Femur (tissue), 1 donor: ENCODE measurements around the gene PAGR1.
"Not testable (repeated sequence)": the region's sequence is repeated elsewhere in the genome, so short reads cannot be mapped to it uniquely, and the experiment has no call there.

Source experiments
- DNase-seq: peaks from one replicate; pipeline ENCODE4 v3.0.0-alpha.2; 2017

The PAGR1 gene

DNA sequence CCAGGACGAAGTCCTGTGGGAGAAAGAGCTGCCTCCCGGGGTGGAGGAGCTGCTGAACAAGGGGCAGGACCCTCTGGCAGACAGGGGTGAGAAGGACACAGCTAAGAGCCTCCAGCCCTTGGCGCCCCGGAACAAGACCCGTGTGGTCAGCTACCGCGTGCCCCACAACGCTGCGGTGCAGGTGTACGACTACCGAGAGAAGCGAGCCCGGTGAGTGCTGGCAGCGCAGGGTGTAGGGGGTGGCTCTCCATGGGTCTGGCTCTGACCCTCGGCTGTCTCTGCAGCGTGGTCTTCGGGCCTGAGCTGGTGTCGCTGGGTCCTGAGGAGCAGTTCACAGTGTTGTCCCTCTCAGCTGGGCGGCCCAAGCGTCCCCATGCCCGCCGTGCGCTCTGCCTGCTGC lies 25.7 kb downstream of the PAGR1 start:
- no peak for DNase-seq

GRCh38 chr16:29842732-29843346 lies 26.9 kb downstream of the PAGR1 start:
- DNase-seq, result no peak

DNA sequence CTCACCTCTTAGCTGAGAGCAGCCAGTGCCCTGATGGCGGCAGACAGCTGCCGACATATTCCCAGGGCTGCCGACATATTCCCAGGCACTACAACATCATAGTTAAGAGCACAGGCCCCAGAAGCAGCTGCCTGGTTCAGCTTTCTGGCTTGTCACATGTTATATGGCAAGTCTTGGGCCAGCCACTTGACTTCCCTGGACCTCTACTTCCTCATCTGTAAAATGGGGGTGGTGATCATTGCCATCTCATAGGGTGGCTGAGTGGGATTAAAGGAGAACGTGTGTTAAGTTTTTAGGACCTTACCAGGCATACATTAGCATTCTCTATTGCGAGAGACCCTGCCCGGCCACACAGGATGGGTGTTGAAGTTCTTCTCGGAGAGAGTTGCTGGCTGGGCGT lies 28.0 kb downstream of the PAGR1 start:
- DNase-seq, result no peak

DNA sequence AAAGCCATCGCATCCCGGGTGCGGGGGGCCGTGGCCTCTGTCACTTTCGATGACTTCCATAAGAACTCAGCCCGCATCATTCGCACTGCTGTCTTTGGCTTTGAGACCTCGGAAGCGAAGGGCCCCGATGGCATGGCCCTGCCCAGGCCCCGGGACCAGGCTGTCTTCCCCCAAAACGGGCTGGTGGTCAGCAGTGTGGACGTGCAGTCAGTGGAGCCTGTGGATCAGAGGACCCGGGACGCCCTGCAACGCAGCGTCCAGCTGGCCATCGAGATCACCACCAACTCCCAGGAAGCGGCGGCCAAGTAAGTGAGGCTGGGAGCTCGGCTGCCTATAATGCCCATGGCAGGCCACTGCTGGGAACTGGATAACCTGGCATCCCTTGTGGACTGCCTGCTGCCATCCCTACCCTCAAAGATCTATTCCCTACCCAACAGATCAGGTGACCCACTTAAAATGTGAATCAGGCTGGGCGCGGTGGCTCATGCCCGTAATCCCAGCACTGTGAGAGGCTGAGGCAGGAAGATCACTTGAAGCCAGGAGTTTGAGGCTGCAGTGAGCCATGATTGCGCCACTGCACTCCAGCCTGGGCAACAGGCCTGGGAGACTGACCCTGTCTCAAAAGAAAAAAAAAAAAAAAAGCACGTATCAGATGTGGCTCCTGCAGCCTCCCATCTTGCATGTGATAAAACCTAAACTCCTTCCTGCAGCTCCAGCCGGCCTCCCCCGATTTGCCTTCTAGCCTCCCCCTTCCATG lies 28.8 kb downstream of the PAGR1 start:
- DNase-seq, result no peak

DNA sequence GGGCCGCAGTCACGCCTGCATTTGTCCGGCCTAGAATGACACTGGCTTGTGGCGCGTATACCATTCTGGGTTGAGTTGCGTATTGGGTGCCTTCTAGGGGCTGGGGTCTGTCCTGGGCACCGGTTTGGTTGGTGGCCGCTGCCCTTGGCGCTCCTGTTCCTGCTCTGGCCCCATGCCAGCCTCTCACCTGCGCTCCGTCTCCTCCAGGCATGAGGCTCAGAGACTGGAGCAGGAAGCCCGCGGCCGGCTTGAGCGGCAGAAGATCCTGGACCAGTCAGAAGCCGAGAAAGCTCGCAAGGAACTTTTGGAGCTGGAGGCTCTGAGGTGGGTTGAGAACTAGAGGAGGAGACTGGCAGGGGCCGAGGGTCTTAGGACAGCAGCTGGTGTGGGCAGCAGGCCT lies 29.7 kb downstream of the PAGR1 start:
- DNase-seq, result no peak

DNA sequence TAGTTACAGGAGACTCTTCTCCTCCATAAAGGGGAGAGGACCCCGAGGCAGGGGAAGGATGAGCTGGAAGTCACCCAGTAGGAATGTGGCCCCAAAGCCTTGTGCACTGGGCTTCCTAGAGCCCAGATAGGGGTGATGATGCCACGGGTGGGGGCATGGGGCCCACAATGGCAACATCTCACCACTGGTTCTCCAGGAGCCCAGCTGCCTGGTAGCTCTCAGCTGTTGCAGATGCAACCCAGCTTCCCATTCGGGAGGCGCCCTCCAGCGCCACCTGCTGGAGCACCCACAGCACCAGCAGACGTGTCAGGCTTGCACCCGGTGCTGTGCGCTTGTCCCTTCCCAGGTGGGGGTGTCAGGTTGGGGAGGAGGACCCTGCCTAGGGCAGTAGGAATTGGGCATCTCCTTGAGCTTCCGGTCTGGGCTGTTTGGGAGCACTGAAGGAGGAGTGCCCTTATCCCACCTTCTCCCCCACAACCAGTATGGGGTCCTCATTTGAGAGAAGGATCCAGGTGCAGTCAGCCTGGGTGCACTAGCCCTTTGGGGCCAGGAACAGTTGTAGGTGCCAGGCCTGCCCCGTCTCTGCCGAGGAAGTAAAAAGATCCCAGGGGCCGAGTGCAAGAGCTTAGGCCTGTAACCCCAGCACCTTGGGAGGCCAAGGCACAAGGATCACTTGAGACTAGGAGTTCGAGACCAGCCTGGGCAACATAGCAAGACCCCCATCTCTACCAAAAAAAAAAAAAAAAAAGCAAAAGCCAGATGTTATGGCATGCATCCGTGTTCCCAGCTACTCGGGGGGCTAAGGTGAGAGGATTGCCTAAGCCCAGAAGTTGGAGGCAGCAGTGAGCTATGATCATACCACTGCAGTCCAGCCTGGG lies 32.7 kb downstream of the PAGR1 start:
- peak; percentile 76 for DNase-seq

GRCh38 chr16:29849505-29849904 lies 33.6 kb downstream of the PAGR1 start:
- DNase-seq, result no peak

GRCh38 chr16:29850998-29851397 lies 35.0 kb downstream of the PAGR1 start:
- no peak for DNase-seq

DNA sequence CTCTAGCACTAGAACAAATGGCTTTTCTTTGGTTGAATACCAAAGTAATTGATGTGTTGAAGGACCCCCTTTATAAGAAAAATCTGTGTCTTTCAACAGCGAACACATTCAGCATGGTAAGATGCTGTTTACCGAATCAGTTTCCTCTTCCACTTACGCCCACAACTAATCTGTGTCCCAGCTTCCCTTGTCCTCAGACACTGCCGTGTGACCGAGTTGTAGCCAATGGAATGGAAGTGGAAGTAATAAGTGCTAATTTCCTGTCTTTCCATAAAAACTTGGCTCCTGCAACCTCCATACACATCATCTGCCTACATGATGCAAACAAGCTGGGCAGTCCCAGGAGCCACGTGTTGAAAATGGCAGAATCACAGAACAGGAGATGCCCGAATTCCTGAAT lies 36.7 kb downstream of the PAGR1 start:
- DNase-seq, result no peak

- no peak for DNase-seq
Measured at GRCh38 chr16:29854520-29855100, 38.7 kb downstream of the PAGR1 start.

DNA sequence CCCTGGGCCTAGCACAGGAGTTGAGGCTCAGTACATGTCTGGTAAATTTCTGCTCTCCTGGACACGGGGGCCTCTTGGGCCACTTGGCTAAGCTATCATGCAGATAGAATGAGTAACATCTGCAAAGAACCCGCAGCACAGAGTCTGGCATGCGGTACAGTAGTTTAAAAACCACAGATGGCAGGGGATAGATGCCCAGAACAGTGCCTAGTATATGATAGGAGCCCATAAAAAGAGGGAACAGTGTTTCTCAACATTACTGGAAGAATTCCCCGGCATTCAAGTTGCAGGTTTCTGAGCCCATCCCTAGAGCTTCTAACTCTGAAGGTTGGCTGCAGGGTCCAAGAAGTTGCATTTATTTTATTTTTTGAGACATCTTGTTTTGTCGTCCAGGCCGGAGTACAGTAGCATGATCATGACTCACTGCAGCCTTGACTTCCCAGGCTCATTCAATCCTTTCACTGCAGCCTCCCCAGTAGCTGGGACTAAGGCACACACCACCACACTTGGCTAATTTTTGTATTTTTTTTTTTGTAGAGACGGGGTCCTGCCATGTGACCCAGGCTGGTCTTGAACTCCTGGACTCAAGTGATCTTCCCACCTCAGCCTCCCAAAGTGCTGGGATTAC lies 41.3 kb downstream of the PAGR1 start:
- no peak for DNase-seq

DNA sequence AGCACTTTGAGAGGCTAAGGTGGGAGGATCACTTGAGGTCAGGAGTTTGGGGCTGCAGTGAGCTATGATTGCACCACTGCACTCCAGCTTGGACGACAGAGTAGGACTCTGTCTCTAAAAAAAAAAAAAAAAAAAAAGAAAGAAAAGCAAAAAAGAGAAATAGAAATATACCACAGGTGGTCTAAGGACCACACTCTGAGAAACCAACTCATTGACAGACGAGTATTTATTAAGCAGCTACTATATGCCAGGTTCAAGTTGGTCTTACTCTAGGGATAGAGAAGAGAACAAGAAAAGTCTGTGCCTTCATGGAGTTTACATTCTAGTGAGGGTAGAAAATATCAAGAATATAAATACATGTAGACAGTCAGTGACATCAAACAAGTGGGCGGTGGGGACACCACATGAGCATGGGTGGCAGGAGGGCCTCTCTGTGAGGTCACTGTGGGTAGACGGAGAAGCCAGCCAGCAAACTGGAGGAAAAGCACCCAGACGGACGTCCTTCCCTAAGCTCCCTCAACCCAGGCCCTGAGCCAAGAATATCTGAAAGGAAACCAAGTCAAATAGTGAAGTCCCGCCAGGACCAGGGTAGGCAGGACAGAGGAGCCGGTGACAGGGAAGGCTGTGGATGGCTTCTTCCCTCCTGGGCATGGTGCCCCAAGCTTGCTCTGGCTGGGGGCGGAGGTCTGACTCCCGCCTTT lies 42.3 kb downstream of the PAGR1 start:
- no peak for DNase-seq

DNA sequence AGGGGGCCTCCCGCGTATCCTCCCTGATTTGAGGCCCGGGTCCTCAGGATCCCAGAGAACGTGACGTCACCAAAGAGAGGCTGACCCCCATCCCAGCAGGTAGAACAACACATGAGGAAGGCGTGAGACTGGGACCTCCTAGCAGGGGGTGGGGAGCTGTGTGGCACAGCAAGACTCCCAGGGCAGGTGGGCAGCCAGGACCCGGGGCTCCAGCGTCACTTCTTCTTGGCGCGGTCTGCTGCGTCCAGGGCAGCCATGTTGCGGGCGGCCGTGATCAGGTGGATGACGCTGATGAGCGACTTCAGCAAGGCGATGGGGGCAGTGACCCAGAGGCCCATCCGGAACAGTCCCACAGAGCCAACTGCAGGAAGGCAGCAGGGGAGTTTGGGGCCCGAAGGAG lies 43.0 kb downstream of the PAGR1 start:
- no peak for DNase-seq

DNA sequence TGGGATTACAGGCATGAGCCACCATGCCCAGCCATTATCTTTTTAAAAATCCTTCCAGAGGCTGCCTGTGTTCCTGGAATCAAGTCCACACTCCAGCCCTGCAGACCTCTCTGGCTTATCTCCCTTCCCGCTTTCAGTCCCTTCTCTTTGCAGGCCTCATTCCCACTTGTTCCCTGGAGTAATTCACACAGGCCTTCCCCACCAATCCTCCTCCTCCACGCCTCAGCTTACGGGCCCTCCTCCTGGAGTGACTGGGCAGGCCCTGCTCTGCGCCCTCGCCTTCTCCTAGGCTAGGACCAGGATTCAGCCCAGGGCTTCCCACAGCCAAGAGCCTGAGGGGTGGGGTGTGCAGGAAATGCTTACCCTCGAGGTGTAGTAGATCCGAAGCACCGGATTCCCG lies 44.3 kb downstream of the PAGR1 start:
- DNase-seq, result no peak

DNA sequence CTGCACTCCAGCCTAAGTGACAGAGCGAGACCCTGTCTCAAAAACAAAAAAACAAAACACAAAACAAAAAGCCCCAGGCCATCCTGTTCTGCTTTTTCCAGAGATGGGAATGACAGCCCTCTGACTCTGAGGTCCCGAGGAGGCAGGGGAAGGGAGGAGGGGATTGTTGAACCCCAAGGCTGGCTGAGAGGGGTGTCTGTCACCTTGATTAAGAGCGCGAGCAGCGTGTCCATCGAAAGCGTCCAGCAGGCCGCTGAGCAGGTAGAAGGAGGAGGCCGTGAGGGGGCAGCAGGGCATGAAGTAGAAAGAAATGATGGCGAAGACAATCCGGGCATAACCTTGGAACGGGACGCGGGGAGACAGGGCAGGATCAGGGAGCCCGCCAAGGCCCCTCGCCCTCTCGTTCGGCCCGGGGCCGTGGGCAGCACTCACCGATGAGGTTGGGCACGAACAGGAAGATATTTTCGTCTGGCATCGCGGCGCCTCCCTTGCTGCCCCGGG lies 46.5 kb downstream of the PAGR1 start:
- no peak for DNase-seq

- peak; percentile 96 for DNase-seq
Measured at GRCh38 chr16:29862884-29863668, 47.1 kb downstream of the PAGR1 start, which contains the start of gene CDIPT. Gene CDIPT, minus strand, starts transcription at chr16:29863226. Its CDS starts 369 bp downstream, at chr16:29862857.

GRCh38 chr16:29863669-29863984 lies 47.7 kb downstream of the PAGR1 start:
- no peak for DNase-seq

GRCh38 chr16:29864205-29864604 lies 48.3 kb downstream of the PAGR1 start:
- no peak for DNase-seq

- no peak for DNase-seq
Measured at GRCh38 chr16:29868396-29869009, 52.6 kb downstream of the PAGR1 start.

- not testable (repeated sequence) for DNase-seq
Measured at GRCh38 chr16:29869067-29869466, 53.1 kb downstream of the PAGR1 start.
